ENCODE results near the gene NEU1. TPM values are rescaled to one million over a fixed set of nuclear protein-coding genes. Genes with fewer than 3 reads are reported as not detected.
"Not testable (repeated sequence)": the region's sequence is repeated elsewhere in the genome, so short reads cannot be mapped to it uniquely, and the experiment has no call there.

The NEU1 gene
- polyA plus RNA-seq, 1 donor from 2014 or later: 40.9 TPM

DNA sequence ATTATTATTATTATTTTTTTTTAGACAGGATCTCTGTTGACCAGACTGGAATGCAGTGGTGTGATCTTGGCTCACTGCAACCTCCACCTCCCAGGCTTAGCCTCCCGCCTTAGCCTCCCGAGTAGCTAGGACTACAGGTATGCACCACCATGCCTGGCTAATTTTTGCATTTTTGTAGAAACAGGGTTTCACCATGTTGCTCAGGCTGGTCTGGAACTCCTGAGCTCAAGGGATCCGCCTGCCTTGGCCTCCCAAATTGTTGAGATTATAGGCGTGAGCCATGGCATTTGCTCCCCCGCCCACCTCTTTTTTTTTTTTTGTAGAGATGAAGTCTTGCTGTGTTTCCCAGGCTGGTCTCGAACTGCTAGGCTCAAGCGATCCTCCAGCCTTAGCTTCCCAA lies 46.7 kb upstream of the NEU1 start:
- H4K20me1 ChIP-seq (ENCODE audit: insufficient read depth); H3K9ac ChIP-seq (ENCODE audit: low read length): not testable (repeated sequence)

DNA sequence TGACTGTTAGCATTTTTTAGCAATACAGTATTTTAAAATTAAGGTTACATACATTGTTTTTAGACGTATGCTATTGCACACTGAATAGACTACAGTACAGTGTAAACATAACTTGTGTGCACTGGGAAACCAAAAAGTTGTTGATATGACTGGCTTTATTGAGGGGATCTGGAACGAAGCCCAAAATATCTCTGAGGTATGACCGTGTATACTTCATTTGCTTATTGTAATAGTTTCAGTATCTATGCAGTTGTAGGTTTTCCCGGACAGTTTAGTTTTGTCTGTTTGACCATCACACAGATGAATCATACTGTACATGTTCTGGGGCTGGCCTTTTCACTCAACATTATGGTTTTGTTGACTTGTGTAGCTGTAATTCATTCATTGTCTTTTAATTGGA lies 46.2 kb upstream of the NEU1 start:
- H3K9ac ChIP-seq (ENCODE audit: low read length): no peak overlapping the region
- no peaks in the 10 kb centered on the region for H3K9me3 ChIP-seq (ENCODE audit: low read length)
- no peaks in the 10 kb centered on the region for H3K27me3 ChIP-seq (ENCODE audit: insufficient read depth, low read depth, low read length)
- H3K4me3 ChIP-seq (ENCODE audit: low read length): no peak overlapping the region
- no peaks in the 10 kb centered on the region for H4K20me1 ChIP-seq (ENCODE audit: insufficient read depth)
- H3K9me2 ChIP-seq (ENCODE audit: insufficient read depth, low read length): no peaks in the 10 kb centered on the region
- H3K79me2 ChIP-seq (replicated peaks; ENCODE audit: insufficient read depth, low read length): no peaks in the 10 kb centered on the region
- no peak overlapping the region for H3K27ac ChIP-seq (ENCODE audit: low read length)
- TF ChIP-seq RAD21 (conservative IDR thresholded peaks at IDR 0.05) (no peak), MXI1 (conservative IDR thresholded peaks at IDR 0.05; ENCODE audit: poor library complexity, severe bottlenecking) (no peak), SMC3 (conservative IDR thresholded peaks at IDR 0.05; ENCODE audit: poor library complexity) (no peak), POLR2AphosphoS5 (IDR thresholded peaks at IDR 0.05) (no peak), EP300 (conservative IDR thresholded peaks at IDR 0.05; ENCODE audit: poor library complexity, severe bottlenecking) (no peak), TAF1 (IDR thresholded peaks at IDR 0.05; ENCODE audit: low read depth) (no peak), EZH2 (IDR thresholded peaks at IDR 0.05; ENCODE audit: borderline replicate concordance, insufficient read depth, low read length, poor library complexity, severe bottlenecking) (no peak)
- TF ChIP-seq, protein P1, sequence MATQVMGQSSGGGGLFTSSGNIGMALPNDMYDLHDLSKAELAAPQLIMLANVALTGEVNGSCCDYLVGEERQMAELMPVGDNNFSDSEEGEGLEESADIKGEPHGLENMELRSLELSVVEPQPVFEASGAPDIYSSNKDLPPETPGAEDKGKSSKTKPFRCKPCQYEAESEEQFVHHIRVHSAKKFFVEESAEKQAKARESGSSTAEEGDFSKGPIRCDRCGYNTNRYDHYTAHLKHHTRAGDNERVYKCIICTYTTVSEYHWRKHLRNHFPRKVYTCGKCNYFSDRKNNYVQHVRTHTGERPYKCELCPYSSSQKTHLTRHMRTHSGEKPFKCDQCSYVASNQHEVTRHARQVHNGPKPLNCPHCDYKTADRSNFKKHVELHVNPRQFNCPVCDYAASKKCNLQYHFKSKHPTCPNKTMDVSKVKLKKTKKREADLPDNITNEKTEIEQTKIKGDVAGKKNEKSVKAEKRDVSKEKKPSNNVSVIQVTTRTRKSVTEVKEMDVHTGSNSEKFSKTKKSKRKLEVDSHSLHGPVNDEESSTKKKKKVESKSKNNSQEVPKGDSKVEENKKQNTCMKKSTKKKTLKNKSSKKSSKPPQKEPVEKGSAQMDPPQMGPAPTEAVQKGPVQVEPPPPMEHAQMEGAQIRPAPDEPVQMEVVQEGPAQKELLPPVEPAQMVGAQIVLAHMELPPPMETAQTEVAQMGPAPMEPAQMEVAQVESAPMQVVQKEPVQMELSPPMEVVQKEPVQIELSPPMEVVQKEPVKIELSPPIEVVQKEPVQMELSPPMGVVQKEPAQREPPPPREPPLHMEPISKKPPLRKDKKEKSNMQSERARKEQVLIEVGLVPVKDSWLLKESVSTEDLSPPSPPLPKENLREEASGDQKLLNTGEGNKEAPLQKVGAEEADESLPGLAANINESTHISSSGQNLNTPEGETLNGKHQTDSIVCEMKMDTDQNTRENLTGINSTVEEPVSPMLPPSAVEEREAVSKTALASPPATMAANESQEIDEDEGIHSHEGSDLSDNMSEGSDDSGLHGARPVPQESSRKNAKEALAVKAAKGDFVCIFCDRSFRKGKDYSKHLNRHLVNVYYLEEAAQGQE (IDR thresholded peaks at IDR 0.05; ENCODE audit: borderline replicate concordance): no peak
- TF ChIP-seq, protein P2, sequence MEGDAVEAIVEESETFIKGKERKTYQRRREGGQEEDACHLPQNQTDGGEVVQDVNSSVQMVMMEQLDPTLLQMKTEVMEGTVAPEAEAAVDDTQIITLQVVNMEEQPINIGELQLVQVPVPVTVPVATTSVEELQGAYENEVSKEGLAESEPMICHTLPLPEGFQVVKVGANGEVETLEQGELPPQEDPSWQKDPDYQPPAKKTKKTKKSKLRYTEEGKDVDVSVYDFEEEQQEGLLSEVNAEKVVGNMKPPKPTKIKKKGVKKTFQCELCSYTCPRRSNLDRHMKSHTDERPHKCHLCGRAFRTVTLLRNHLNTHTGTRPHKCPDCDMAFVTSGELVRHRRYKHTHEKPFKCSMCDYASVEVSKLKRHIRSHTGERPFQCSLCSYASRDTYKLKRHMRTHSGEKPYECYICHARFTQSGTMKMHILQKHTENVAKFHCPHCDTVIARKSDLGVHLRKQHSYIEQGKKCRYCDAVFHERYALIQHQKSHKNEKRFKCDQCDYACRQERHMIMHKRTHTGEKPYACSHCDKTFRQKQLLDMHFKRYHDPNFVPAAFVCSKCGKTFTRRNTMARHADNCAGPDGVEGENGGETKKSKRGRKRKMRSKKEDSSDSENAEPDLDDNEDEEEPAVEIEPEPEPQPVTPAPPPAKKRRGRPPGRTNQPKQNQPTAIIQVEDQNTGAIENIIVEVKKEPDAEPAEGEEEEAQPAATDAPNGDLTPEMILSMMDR (IDR thresholded peaks at IDR 0.05; ENCODE audit: poor library complexity, severe bottlenecking): no peak
- no peak overlapping the region for H2AFZ ChIP-seq (ENCODE audit: low read depth, low read length)
- H3K4me2 ChIP-seq (ENCODE audit: low read length): no peak overlapping the region
- no peaks in the 10 kb centered on the region for H3F3A ChIP-seq (ENCODE audit: insufficient read depth, low read length, poor library complexity, severe bottlenecking)
- H3K36me3 ChIP-seq (ENCODE audit: insufficient read depth, low read length): no peaks in the 10 kb centered on the region

More for the DNA sequence above, 46.7 kb upstream of the NEU1 start:
- H3K36me3 ChIP-seq (ENCODE audit: insufficient read depth, low read length); H3K79me2 ChIP-seq (replicated peaks; ENCODE audit: insufficient read depth, low read length); H3K9me3 ChIP-seq (ENCODE audit: low read length); H3K9me2 ChIP-seq (ENCODE audit: insufficient read depth, low read length); H3K4me3 ChIP-seq (ENCODE audit: low read length); H3K4me2 ChIP-seq (ENCODE audit: low read length); H3K27me3 ChIP-seq (ENCODE audit: insufficient read depth, low read depth, low read length); H3K27ac ChIP-seq (ENCODE audit: low read length); H2AFZ ChIP-seq (ENCODE audit: low read depth, low read length); H3F3A ChIP-seq (ENCODE audit: insufficient read depth, low read length, poor library complexity, severe bottlenecking): not testable (repeated sequence)

DNA sequence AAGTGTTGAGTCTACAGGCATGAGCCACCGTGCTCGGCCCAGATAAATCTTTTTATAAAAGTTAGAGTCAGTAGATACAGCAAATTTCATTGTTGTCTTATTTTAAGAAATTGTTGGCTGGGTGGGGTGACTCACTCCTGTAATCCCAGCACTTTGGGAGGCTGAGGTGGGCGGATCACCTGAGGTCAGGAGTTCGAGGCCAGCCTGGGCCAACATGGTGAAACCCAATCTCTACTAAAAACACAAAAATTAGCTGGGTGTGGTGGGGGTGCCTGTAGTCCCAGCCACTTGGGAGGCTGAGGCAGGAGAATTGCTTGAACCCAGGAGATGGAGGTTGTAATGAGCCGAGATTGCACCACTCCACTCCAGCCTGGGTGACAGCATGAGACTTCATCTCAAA lies 45.6 kb upstream of the NEU1 start:
- not testable (repeated sequence) for H4K20me1 ChIP-seq (ENCODE audit: insufficient read depth); H2AFZ ChIP-seq (ENCODE audit: low read depth, low read length); H3K4me3 ChIP-seq (ENCODE audit: low read length); H3K9me2 ChIP-seq (ENCODE audit: insufficient read depth, low read length); H3F3A ChIP-seq (ENCODE audit: insufficient read depth, low read length, poor library complexity, severe bottlenecking); H3K27ac ChIP-seq (ENCODE audit: low read length); H3K9ac ChIP-seq (ENCODE audit: low read length); H3K27me3 ChIP-seq (ENCODE audit: insufficient read depth, low read depth, low read length); H3K4me2 ChIP-seq (ENCODE audit: low read length); H3K79me2 ChIP-seq (replicated peaks; ENCODE audit: insufficient read depth, low read length); H3K36me3 ChIP-seq (ENCODE audit: insufficient read depth, low read length); H3K9me3 ChIP-seq (ENCODE audit: low read length)

Data from neural cell (in vitro differentiated cells).